Epithelial cell of prostate (primary cell): ENCODE results near the gene CACNA2D2.

Experiments used
- DNase-seq: peaks from one replicate; pipeline ENCODE4 v3.0.0-alpha.2; 2011; ENCODE audit warnings: low read depth, low spot score
- H3K27ac ChIP-seq: fragments of 450-650 bp; 2 replicates; pipeline ENCODE4 v1.5.1; 2017; ENCODE audit warnings: mild to moderate bottlenecking

Gene CACNA2D2

DNA sequence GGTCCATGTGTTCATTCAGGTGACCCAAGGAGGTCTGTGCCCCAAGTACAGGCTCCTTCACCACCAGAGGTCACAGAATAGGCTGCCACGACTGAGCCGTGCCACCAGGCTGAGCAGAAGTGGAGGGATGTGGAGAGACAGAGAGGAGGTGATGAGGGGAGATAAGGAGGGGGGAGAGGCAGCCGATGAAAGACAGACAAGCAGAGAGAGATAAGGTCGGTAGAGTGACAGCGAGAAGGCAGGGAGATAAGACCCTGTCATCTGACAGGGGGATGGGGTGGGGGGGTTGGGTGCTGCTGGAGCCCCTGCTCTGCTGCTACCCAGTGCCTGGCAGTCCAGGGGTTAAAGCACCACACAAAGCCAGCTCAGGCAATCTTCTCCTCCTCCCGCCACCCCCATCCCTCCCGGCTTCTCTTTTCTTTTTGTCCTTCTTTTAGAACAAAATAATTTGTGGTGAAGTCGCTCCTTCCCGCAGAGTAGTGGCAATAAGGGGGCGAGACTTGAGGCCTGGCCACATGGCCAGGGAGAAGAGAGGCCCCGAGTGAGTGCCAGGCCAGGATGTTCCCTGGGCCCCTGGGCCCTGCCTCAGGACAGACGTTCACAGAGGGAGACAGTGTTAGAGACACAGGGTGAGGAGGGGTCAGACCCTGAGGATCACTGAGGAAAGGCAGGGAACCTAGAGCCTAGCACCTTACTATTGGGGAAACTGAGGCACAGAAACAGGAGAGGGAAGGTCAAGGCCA lies 67.9 kb downstream of the CACNA2D2 start:
- DNase-seq: no peak
- H3K27ac ChIP-seq: no peak overlapping the region

DNA sequence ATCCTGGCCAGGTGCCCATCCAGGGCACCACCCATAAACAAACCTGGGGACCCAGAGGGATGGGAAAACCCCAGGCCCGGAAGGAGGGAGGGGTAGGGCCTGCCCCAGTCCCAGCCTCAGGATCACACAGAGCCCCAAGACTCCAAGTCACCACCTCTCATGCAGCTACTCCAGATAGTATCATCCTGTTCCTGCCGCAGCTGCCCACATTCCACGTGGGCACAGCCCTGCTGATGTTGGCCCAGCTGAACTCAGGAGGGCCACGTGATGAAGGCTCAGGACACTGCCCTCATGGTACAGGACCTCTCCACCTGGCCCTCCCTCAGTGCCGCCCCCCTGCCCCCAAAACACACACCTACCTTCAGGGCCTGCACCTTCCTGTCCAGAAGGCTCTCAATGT lies 69.5 kb downstream of the CACNA2D2 start:
- no peak overlapping the region for H3K27ac ChIP-seq
- no peak for DNase-seq

DNA sequence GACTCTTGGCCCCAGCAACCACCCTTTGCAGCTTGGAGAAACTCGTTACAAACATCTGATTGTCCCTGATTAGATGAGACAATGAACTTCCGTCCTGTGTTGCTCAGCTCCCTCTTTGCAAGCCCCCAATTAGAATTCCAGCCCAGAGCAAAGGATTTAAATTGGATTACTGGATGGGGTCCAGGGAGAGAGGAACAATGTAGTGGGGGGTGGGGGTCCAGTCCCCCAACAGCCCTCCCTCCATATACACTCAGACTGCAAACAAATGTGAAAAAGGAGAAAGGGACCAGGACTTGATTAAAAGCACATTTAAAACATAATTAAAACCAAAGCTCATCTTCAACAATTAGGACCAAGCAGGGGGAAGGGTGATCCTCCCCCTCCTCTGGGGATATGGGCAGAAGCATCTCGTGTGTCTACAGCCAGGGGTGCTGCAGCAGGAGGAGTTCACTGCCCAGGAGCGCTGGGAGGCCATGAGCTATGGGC lies 72.4 kb downstream of the CACNA2D2 start:
- H3K27ac ChIP-seq: no peak overlapping the region
- no peak for DNase-seq

DNA sequence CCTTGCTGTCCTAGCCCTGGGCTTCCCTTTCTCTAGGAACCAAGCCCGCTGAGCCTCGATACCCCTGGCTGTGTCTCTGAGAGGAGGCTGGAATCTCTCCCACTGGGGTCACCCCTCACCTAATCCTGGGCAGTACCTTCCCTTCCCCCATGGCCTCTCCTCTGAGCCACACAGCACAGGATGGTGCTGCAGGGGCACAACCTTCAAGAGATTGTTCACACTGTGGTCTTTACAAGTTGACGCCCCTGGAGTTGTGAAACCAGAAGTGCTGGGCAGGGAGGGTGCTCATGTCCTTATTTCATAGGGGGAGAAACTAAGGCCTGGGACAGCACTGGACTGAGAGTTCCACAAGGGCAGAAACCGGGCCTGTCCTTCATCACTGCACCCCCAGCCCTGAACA lies 73.2 kb downstream of the CACNA2D2 start:
- no peak overlapping the region for H3K27ac ChIP-seq
- no peak for DNase-seq

DNA sequence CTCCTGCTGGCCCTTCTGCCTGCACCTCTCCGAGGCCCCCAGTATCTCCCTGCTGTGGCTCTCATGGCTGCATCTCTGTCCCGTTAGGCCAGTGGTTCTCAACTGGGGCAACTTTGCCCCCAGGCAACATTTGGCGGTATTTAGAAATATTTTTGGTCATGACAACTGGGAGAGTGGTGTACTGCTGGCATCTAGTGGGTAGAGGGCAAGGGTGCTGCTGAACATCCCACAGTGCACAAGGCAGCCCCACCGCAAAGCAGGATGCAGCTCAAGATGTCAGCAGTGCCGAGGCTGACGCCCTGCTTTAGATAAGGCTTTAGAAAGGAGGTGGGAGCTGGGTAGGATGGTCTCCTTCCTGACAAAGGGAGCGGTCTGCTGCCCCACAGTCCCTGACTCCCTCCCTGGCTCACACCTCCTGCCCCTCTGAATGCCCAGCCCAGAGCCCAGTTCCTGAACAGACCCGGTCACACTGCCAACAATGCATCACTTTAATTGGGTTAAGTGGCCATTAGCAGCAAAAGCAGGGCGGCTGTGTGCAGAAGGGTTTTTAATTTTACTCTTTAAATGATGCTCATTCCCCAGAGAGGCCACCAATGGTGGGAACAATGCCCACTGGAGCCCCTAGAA lies 75.3 kb downstream of the CACNA2D2 start:
- no peak overlapping the region for H3K27ac ChIP-seq

DNA sequence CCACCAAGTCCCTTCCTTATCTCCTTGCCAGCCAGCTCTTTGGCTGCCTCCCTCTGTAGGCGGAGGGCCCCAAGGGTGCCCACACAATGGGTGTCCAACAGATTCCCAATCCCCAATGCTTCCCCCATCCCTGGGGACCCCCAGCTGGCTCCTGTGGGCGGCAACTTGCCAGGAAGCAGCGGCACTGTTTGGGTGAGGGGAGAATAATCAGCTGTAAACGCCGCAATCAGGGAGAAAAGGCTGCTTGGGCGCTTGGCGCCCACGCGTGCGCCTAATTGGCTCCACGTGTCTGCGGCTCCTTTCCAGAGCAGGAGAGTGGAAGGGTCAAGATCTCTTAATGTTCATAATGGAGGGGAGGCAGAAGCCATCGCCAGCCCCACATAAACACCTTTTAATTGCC lies 76.2 kb downstream of the CACNA2D2 start:
- no peak overlapping the region for H3K27ac ChIP-seq
- DNase-seq: no peak

More for the DNA sequence above, 75.3 kb downstream of the CACNA2D2 start:
- no peak for DNase-seq

DNA sequence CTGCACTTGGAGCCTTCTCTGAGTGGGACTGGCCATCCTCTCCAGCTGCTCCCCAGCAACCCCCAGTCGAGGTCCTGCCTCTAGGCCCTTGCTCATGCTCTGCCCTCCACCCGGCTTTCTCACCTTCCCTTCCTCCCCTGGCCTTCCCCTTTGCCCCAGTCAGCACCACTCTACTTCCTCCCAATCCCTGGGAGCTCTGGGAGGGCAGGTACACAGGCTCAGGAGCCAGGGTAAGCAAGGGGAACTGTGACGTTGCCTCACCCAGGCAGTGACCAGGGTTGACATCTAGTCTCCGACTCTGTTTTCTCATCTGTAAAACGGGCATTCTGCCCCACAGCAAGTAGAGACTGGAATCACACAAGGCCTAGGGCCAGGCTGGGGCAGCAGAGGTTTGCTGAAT lies 77.5 kb downstream of the CACNA2D2 start:
- H3K27ac ChIP-seq: no peak overlapping the region
- no peak for DNase-seq

DNA sequence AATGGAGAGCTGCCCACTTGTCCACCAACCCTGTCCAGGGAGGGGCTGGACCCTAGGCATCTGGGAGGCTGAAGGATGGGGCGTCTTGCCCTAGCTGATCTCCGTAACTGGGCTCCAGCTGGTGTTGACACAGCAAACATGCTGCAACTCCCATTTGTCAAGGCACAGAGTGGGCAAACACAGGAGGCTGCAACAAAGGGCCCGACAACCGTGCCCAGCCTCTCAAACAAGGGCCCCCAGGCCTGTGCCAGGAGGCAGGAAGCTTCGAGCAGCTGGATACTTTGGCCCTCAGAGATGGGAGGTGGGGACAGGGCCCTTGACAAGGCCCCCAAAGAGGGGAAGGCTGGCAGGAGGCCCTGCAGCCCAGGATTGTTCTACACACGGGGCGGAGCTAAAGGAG lies 79.9 kb downstream of the CACNA2D2 start:
- no peak overlapping the region for H3K27ac ChIP-seq
- DNase-seq: no peak

DNA sequence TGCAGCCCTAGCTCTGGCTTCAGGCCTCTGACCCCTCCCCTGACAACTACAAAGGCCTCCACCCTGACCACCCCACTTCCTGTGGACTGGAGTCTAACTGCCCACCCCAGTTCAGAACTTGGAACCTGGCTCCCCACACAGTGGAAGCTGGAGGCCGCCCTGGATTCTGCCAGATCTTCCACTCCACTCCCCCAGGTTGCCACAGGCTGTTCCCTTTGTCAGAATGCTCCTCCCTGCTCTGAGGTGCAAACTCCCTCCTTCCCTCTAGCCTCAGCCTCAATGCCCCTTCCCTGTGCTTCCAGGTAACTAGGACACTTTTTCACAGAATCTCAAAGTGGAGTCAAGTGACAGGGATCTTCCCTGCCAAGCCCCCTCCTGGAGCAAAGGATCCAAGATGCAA lies 81.3 kb downstream of the CACNA2D2 start:
- H3K27ac ChIP-seq: no peak overlapping the region
- DNase-seq: no peak

DNA sequence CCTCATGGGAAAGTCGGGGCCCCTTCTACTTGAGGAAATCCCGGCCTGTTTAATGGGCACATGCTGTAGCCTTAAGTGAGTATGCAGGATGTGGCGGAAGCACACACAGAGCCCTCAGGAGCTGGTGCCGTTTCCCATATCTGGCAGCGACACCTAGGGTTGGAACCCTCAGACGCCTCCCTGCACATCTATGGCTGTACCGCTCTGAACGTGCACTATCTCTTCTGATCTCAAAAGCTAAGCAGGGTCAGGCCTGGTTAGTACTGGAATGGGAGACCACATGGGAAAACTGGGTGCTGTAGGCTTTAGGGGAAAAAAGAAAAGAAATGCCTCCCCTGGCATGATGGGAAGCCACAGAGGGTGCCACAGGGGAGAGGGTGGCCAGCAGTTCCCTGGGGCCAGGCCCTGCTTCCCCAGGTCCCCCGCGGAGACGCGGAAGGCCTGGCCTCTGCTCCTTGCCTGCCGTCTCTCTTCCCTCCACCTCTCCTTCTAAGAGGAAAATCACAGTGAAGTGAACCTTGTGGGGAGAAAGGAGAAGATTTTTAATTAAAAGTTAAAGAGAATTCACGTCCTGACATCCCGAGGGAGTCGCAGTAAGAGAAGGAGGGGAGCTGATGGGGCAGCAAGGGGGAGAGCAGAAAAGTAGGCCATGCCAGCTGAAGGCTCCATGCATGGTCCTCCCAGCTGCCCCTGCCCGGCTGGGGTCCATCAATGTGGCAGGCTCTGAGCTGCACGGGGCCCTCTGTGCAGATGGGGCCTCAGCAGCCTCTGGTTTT lies 83.7 kb downstream of the CACNA2D2 start:
- H3K27ac ChIP-seq: no peak overlapping the region
- DNase-seq: no peak

DNA sequence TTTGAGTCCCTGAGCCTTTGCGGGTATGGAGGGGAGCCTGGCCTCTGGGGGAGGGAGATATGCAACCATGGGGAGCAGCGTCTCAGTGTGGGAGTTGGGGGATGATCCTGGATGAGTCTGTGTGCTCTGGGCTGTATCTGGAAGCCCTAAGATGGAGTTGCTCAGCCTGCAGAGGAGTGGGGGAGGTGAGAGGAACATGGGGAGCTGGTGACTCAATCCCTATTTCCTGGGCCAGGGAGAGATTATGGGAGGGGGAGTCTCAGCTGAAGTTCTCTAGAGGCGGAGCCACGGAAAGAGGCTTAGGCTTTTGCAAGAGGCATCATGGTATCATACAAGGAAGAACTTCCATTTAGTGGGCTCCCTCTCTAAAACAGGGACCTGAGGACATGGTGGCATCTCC lies 84.6 kb downstream of the CACNA2D2 start:
- DNase-seq: no peak
- H3K27ac ChIP-seq: no peak overlapping the region

DNA sequence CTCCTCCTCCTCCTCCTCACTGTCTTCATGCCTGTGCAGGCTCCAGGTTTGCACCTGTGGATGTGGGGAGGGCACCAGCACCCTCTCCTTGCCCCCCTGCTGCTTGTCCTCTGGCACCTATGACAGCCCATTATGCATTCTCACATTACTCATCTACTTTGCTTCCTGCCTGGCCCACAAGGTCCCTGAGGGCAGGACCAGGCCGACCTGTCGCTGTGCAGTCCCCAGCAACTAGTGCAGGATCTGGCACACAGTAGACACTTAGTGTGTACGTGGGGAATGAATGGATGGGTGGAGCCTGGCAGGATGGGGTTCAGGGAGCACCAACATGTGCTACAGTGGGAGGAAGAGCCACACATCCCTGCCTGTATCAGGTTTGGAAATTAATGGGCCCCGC lies 85.8 kb downstream of the CACNA2D2 start:
- no peak for DNase-seq
- no peak overlapping the region for H3K27ac ChIP-seq

DNA sequence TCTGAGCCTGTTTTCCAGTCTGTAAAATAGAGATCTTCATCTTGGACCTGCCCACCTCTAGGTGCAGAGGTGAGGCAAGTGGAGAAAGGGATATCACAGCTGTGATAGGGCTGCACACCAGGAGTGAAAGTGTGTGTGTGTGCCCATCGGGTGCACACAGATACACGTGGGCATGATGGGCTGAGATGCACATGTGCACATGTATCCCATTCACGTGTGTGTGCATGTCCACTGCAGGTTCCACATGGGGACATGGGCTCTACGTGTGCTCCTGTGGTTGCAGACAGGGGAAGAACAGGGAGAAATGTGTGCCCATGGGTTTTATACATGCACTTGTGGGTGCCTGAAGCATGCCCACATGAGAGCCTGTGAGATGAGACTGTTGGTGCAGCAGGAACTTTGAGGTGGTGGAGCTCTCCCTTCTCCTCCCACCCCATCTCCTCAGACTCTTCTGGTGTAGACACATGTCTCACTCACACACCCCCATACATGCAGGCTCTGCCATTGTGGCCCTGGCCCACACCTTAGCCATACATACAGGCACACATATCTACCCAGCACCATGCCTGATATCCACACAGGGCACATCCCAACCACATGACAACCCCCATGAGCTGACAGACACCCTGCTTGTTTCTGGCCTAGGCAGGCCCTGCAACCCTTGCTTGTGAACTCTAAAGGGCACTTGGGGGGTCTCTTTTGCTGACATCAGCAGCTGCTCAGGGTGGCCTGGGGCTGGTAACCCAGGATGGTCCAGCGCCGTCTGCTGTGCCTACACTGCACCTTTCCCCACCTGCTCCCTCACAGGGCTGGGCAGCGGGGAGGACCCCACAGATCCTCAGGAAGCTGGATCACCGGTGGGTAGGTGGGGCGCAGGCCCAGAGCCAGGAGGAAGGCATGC lies 86.4 kb downstream of the CACNA2D2 start:
- no peak overlapping the region for H3K27ac ChIP-seq
- DNase-seq: no peak

DNA sequence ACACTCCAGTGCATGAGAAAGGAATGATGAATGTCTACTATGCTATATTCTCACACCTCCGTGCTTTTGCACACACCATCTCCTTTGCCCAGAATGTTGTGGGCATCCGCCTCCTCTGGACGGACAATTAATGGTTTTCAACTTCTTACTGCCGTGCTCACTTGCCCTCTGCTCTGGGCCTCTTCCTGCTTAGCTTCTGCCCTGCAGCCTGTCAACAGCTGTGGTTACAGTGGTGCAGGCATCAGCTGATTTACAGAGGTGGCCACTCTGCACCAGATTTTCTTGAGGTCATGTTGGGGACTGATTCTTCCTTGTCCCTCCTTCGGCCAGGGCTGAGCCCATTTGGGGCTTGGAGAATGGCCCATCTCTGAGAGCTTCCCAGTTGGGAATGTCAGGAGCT lies 87.6 kb downstream of the CACNA2D2 start:
- H3K27ac ChIP-seq: no peak overlapping the region
- DNase-seq: no peak

DNA sequence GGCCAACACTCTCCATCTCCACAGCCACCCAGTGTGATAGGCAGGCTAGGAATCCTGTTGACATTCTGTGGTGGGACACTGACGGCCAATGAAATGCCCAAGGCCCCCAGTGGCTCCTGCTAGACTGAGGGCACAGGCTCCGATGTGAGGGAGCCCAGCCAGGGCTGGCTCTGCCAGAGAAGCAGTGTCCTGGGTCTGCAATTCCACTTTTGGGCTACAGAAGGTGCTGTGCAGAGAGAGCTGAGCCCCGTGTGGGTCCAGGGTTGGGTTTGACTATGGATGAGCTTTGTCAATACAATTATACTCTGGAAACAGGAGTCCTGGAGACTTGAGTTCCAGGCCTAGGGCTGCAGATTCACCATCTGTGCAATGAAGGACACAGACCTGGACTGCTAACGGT lies 88.4 kb downstream of the CACNA2D2 start:
- DNase-seq: no peak
- H3K27ac ChIP-seq: no peak overlapping the region

DNA sequence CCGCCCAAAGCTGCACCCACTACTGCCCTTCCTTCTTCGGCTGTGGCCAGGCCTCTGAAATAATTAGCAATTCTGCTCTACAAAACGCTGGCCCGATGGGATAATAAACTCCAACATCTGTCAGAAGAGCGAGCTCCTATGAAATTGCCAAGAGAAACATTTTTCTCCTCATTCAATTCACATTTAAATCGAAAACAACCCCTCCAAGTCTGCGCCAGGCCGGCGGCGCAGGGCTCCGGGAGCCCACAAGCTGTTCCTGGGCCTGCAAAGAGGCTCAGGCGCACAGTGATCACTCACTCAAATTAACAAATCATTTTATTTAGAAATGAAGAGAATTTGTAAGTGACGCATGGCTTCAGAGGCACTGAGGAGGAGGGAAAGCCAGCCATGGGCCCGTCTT lies 88.8 kb downstream of the CACNA2D2 start:
- H3K27ac ChIP-seq: no peak overlapping the region

DNA sequence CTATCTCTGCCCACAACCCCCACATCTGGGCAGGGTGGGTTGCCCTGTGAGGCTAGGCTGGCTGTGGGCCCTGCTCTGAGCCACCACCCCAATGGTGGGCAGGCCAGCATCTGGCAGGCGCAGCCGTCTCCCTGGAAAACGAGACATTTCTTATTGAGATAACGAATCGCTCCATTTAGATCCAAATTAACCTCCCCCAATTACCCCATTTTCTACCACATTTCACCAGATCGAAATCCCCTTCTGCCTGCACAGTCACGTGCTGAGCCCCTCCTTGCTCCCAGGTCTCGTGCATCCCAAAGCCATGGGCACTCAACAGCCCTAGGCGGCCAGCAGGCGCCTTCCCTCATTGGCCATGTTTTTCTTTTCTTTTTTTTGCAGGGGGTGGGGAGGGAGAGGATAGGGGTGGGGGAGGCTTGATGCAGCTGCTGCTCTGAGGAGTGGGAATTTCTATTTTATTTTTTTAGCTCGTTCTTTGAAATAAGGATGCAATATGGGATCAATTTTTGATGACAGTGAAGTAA lies 91.1 kb downstream of the CACNA2D2 start:
- no peak for DNase-seq
- H3K27ac ChIP-seq: no peak overlapping the region

More for the DNA sequence above, 88.8 kb downstream of the CACNA2D2 start:
- no peak for DNase-seq

DNA sequence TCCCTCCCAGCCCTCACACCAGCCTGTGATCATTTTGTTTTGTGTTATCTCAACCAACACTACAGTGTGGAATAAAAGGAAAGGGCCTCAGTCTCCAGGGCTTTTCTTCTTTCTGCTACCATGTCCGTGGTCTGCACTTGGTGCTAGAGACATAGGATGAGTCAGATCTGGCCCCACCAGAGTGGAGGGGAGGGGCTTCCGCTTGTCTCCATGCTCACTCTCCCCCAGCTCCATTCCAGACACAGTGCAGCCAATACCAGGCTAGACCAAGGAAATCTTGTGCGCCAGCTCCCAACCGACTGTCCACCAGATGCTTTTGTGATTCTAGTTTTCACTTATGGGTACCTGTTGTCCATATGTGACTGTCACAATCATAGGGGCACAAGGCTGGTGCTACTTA lies 92.2 kb downstream of the CACNA2D2 start:
- DNase-seq: no peak
- H3K27ac ChIP-seq: no peak overlapping the region

DNA sequence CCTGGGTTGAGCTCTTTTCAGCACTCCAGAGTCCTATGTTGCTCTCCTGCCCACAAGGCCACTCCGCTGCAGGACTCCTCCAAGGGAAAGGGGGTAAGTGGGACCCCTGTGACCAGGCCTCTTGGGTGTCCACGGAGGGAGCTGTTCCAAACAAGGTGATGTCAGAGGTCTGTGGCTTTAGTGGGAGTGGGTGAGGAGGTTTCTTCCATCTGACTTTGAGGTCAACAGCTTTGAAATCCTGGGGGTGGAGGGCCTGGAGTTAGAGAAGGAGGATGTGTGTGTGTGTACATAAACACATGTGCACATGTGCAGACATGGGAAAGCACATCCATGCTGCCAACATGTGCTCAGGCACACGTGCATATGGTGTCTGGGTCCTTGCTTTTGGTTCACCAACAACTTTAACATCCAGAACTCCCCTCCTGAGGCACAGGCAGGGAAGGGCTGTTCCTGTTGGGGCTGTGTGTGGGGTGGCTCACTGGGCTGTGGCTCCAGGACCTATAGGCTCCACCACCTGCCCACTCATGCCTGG lies 92.8 kb downstream of the CACNA2D2 start:
- no peak for DNase-seq

DNA sequence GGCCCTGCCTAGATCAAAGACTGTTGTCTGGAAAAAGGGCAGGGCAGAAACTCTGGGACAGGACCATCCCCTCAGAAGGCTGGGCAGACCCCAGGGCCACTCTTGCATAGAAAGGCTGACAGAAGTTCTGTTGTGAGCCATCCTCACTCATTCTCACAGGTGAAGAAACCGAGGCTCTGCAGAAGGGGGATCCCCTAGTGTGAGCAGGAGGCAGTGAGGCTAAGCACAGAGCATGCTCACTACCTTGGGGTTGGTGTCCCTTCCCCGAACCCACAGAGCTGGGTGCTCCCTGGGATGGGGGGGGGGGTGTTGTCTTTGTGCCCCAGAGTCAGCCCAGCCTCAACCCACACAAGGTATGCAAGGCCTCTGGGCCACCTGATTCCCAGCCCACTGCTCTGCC lies 93.2 kb downstream of the CACNA2D2 start:
- no peak for DNase-seq
- no peak overlapping the region for H3K27ac ChIP-seq

More for the DNA sequence above, 92.8 kb downstream of the CACNA2D2 start:
- no peak overlapping the region for H3K27ac ChIP-seq
